GM12891 (cell line): ENCODE data around the gene AUH.

Source experiments
- PAX5 ChIP-seq: IDR thresholded peaks from 2 replicates; pipeline ENCODE4 v1.6.1; 2011; ENCODE audit warnings: low read length, moderate library complexity, mild to moderate bottlenecking; ENCODE audit not compliant: insufficient read depth, severe bottlenecking
- POLR2A ChIP-seq: IDR thresholded peaks from 2 replicates; pipeline ENCODE4 v1.6.1; 2011; ENCODE audit warnings: low read depth, low read length, control low read depth
- POLR2AphosphoS5 ChIP-seq: IDR thresholded peaks from 2 replicates; pipeline ENCODE4 v1.6.1; 2011; ENCODE audit warnings: low read depth, low read length, control low read depth
- POU2F2 ChIP-seq: IDR thresholded peaks from 2 replicates; pipeline ENCODE4 v1.6.1; 2011; ENCODE audit warnings: low read depth, mild to moderate bottlenecking, control low read depth, low read length, moderate library complexity
- SPI1 ChIP-seq: IDR thresholded peaks from 2 replicates; pipeline ENCODE4 v1.6.1; 2011; ENCODE audit warnings: low read depth, low read length, control low read depth
- TAF1 ChIP-seq: IDR thresholded peaks from 2 replicates; pipeline ENCODE4 v1.6.1; 2011; ENCODE audit warnings: low read depth, low read length, control low read depth

DNA sequence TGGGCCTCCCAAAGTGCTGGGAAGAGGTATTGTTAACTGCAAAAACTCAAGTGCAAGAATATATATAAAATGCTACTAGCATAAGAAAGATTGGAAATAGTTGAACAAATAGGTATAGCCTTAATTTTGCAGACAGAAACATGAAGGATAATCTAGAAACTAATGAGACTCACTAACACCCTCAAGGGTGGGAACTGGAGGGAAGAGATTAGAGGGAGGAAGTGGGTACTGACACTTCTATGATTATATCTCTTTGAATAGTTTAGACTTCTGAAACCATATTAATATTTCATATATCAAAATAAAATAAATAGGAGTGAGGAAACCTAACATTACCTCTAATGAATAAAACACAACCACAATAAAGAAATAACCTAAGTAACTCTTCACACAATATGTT lies 23.0 kb downstream of the AUH start:
- TF ChIP-seq POLR2A (no peak), SPI1 (no peak), POLR2AphosphoS5 (no peak), TAF1 (no peak), POU2F2 (no peak), PAX5 (no peak)
